HG03354 (cell line): ENCODE measurements around the gene HOTAIR.

Source experiments
- ATAC-seq: cut with Tn5 transposase; IDR thresholded peaks from one replicate; pipeline ENCODE4 v1.9.1; 2021; ENCODE audit warnings: mild to moderate bottlenecking; ENCODE audit not compliant: unreplicated experiment, poor library complexity, severe bottlenecking

HOTAIR gene

DNA sequence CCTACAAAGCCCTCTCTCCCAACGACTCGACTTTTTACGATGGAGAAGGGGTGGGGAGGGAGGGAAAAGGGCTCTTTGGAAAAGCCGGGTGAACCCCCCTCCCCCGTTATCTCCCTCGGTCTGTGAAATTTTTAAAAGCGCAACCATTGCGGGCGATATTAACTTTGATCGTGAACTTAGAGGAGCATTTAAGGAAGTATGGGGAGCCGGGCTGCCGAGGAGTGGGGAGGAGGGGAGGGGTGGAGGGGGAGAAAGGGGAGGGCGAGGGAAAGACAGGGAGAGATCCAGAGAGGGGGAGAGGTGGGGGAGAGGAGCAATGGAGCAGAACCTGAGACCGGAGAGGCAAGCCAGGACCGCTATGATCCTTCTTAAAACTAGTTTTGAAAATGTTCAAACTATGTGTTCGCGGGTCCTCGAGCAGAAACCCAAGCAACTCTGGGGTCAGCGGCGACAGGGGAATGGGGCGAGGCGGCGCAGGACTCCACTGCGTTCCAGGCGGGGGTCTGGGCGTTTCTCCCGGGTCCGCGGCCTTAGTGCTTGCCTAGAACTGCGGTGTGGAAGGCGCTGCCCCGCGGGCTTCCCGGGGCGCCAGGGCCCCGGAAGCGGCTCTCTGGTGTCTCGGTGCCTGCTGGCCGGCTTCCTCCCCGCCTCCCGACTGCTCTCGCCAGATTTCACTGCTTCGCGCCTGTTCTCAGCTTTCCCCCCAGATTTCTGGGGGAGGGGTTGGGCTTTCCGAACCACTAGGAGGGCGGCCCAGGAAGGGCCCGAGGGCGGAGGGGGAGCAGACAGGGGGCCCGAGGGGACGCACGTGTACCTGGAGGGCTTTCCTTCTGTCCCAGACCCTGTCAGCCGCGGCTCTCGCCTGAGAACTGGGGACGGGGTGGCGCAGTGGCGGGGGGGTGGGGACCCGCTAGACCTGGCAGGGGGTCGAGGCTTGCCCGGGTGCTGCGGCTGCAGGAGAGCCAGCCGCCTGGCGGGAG lies at the start of gene HOTAIR:
Gene HOTAIR (minus strand): TSS at position 871 of the 980 bp plus-strand sequence.
- ATAC-seq: no peak

DNA sequence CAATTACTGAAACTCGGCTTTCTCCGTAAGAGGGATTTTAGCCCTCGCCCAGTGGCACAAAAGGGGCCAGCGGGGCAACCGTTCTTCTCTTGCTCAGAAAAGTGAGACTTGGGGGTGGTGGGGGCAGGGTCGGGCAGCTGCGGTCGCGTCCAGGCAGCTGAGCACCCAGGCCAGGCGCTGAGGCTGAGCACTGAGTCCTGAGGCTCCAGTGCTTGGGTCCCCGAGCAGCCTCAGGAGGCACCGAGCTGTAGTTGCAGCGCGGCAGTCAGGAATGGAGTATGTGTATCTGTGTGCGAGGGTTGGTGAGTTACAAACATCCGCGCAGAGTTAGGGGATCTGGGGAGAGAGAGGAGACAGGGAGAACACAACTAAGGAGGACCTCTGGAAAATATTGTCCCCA lies 49.4 kb upstream of the HOTAIR start:
- no peak for ATAC-seq

DNA sequence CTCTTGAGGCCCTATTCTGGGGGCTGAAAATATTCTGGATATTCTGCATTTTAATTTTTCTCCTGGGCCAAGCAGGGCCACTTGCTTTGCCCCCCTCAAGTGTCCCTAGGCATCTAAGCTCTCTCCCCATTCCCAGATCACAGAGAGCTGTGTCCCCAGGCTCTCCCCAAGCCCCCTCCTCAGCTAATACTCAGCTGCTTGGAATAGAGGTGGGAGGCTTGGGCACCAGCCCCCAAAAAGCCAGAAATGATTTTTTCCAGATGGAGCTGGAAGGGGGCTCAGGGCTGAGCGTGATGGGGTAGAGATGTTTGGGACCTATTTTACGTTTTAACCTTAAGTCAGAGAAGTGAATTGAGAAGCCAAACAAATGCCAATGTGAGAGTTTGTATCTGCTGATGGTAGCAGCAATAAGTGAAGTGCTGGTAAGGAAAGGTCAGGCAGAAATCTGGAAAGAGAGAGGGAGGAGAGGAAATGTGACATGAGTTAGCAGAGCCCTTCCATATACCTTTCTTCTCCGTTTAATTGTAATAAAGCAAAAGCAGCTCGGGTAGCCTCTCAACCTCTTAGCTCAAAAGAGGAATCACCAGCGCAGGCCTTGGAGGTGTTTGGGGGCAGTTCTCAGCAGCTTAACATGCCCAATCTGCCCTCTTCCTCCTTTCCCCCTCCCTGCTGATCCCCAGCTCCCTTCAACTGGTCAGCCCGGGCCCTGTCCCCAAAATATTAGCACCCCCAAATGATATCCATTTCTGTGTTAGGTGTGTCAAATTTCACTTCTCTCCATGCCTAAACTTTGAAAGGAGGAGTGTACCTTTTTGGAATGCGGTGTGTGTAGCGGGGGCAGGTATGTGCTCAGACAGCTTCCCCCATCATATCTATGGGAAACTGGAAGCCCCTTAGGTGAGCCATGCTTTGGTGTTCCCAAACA lies 48.5 kb upstream of the HOTAIR start:
- no peak for ATAC-seq

DNA sequence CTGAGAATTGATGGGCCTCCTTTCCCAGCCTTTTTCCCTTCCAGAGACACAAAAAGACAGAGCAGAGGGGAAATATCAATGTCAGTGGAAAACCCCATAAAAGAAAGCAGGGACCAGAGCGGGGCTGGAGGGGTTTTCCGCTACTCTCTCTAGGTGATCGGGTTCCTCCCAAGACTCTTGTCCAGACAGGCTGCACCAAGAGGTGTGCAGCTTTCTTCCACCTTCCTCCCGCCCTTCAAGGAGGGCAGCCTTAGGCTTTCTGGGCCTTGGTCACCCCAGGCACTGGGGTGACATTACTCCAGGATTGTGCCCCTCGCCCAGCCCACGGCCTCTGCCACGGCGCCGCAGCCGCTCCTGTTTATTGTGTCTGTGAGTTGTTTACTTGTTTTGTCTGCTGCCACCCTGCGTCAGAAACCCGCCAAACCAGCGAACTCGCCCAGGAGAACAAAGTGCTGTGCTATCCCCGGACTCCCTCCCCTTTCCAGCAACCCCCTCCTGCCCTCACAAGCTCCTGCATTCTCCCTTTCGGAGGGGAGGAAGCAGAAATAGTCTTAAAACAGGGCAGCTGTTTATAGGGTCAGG lies 46.8 kb upstream of the HOTAIR start:
- ATAC-seq: no peak

DNA sequence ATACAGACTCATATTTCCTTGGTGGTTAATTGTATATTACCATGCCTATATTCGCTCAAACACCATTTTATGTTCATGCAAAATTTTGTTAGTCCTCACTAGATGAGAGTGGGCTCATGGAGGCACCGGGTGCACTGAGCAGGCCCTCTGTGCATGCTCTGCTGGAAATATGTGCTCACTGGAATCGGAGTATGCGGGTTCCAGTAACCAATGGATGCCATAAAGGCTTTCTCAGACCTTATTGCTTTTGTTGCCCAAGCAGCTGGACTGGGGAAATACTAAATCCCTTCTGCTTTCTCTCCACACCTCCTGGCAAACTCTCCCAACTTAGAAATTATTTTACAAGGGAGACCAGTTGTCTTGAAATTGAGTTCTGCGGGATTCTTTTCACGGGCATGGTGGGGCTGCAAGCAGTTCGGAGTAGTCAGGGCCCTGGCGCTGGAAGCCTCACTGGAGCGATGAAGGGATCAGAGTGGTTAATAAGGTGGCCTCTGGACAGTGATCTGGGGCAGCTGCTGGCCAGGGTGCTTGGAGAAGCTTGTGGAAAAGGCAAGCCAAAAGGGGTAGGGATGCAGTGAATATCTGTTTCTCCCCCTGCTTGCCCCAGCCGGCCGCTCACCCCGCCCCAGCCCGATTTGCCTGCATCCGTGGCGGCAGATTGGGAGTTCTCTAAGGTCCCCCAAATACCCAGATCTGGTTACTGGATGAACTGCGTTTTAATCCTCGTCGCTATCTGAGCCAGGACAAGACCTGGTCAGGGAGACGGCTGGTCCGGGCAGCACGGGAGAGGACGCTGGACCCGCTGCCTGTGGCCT lies 46.0 kb upstream of the HOTAIR start:
- no peak for ATAC-seq

DNA sequence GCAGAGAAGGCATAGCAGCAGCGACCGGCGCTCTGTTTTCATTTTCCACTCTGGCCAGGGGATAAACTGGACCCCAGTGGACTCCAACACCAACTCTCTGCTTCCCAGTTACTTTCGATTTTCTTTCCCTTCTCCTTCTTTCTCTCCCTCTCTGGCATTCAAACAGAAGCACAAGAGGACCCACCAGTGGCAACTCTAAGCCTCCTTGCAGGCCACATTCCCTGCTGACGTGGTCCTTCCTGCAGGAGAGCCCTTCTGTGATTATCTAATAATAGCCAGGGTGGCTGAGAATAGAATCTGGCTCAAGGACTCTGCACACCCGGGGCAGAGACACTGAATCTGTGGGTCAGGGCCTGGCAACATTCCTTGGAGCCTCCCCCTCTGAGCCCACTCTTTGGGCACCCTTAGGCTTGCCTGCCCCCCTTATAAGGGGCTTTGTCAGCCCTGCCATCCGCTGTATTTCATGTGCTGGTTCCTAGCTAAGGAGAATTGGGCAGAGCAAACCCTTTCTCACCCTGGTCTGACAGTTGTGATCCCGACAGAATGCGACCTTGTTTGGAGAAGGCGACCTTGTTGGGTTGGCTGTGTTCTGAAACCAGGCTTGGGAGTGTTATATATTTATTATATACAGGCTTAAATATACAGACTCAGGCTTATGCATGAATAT lies 45.3 kb upstream of the HOTAIR start:
- no peak for ATAC-seq

DNA sequence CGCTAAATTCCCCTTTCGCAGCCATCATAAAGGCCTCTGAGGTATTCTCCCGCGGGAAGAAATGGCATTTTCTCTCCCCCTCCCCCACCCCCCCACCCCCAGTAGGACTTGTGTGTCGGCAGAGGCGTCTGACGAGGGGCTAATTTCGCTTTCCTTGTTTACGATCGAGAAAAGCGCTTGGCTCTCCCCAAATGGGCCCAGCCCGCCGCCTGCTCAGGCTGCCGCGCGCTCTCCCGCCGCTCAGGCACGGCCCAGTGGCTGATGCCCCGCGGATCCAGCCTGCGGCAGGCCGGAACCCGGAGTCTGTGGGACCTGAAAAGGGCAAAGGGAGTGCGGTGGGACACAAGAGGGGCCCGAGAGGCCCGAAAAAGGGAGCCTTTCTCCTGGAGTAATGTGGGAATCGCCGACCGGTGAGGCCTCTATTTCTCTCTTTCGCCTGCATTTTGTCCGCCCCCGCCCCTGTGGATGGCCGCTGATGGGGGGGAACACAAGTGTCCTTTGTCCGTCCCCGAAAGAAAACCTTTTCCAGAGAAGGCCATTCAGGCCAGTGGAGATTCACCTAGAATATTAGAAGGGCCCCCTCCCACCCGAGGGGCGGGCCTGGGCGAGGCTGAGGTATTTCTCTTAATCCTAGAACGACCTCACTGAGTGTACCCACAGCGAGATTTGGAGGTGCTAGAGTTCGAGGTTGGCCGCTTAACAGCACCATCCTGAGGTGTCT lies 44.5 kb upstream of the HOTAIR start:
- ATAC-seq: no peak

DNA sequence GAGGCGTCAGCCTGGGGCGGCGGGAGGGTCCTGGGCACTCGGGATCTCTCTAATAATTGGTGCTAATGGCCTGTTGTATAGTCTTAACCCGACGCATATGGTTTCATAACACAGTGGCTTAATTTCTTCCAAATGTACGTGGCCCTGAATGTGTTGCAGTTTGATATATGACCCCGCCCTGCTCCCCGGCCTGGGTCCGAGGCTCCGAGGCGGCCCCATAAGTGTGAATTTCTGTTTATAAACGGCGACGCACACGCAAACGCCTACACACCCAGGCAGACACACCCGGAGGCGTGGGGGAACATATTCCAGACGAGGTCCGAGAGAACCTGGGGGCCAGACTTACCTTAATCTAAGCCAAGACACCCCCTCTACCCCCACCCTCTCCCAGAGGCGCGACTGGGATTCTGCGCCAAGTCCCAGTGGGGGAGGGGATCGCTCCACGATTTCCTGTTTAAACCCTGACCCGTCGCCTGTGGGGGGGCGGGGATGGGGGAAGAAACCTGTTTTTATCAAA lies 43.8 kb upstream of the HOTAIR start:
- ATAC-seq: no peak

DNA sequence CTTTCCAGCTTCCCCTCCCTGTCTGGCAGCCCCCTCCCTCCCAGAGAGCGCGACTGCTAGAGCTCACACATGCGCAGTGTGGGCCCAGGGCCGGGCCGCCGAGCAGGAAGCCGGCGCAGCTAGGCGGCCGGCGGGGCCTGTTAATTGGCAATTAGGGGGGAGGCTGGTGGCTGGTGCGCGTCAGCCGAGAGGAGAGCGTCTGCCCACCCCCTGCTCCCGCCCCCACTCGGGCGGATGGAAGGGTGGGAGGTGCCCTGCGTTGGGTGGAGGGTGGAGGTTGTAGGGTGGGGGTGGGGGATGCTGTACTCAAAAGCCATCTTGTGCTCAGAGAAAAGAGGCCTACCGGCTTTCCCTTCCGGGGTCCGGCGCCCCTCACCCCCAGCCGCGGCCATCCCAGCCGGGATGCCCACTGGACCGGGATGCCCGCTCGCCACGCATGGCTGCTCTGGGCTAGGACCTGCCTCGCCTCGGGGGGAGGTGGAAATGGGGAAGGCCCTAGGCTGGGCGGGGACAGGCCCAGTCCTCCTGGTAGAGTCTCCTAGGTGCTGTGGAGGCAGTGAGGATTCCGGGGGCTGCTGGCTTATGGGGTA lies 43.2 kb upstream of the HOTAIR start:
- ATAC-seq: peak; percentile 82

DNA sequence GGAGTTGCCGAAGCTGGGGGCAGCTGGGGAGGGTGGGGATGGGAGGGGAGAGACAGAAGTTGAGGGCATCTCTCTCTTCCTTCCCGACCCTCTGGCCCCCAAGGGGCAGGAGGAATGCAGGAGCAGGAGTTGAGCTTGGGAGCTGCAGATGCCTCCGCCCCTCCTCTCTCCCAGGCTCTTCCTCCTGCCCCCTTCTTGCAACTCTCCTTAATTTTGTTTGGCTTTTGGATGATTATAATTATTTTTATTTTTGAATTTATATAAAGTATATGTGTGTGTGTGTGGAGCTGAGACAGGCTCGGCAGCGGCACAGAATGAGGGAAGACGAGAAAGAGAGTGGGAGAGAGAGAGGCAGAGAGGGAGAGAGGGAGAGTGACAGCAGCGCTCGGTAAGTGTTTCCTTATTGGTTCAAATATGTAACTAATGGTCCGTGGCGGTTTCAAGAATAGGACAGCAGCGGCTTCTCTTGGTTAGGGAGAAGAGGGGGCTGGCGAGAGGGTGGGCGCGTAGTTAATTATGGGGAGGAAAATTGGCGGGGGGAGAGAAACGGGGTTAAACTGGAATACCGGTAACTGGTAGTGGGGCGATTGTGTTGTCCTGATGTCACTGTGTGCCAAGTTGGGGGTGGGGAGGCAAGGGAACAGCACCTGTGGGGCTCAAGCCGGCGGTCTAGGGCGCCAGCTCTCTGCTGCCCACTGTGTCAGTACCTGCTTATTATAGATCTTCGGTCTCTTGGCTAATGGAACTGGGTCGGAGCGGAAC lies 42.5 kb upstream of the HOTAIR start:
- peak; percentile 27 for ATAC-seq

DNA sequence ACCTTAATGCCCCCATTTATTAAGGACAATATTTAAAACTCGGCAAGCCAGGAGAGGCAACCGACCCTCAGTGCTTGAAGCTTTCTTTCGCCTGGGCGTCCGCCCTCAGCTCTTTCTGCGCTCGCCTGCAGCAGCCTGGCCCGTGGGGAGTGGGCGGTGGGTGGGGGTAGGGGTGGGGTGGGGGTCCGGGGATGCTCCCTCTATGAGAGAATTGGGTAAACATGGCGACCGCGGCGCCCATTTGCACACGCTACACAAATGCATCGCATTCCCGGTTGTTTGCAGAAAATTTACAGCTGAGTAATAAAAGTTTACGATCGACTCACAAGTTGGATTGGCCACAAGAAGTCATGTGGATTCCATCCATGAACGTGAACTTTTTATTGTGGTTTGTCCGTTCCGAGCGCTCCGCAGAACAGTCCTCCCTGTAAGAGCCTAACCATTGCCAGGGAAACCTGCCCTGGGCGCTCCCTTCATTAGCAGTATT lies 41.8 kb upstream of the HOTAIR start:
- no peak for ATAC-seq

DNA sequence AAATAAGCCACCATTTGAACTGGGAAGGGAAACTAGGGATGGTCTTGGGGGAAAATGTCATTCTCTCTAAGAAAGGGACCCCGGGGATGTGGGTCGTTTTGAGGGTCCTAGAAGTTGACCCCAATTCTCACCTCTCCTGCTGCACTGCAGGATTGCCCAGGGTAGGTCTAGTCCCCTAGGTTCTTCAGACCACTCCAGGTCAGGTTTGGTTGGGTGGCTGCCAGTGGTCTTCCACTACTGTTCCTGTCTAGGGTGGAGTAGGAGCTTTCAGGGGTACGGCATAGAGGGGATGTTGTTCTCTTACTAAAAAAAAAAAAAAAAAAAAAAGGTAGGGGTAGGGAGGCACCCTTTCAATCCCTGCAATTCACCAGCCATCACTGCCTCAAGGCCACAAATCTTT lies 41.3 kb upstream of the HOTAIR start:
- no peak for ATAC-seq

DNA sequence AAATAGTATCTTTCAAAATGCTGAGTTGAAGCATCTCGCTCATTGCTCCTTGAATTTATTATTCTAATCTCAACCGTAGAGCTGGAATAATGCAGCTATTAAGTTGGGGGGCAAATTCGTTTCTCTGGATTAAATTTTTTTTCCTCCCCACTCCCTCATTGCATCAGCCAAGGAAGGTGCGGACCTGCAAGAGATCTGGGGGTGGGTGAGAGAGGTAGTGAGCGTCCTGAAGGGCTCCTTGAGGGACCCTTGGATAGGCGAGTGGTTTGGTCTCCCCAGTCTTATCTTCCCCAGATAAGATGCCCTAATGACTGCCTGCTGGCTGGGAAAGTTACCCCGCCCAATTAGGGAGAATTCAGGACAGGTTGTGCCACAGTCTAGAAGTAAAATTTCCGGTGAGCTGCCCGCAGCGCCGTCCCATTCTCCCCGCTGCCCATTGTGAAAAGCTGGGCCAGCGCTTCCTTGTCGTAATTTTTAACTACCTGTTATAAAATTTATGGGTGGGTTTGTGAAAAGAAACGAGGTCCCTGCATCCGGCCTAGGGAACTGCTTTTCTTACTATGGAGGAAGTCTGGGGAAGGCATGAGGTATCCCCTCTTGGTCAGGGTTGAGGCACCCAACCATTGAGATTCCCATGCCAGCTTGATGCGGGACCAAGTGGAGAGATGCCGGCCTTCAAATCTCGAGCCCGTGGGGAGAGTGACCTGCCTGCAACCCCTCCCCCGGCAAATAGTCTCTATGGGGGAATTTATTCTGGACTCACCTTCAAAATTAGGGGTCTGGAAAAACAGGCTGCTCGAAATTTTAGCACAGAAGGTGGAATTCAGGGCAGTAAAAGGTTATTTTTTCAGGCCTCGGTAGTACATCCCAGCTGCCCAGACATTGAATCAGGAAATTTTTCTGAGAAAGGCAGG lies 40.5 kb upstream of the HOTAIR start:
- no peak for ATAC-seq

DNA sequence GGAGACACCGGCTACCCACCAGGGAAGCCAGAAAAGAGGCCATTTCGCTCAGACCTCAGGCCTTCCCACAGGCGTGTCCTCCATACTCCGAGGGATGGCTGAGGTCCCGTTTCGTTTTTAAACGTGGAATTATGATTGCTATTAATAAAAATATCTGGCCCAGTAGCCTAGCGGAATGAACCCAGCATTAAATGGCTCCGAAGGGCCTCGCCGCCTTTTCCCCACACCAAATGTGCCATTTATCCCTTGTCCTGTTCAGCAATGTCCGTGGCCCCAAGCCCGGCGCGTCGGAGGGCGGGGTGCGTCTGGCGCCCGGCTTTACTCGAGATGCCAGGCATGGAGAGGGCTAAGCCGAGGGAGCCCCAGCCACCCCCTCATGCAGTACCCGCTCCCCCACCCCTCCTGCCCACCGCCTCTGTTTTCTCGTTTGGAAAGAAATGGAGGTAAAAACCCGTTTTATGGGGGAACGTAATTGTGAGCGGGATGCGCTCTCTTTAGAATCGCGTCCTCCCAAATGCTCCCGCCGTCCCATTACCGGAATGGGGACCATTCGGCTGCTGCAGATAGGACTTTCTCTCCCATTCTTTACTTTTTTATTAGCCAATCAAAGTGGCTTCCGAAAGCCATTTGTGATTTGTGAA lies 39.7 kb upstream of the HOTAIR start:
- no peak for ATAC-seq

DNA sequence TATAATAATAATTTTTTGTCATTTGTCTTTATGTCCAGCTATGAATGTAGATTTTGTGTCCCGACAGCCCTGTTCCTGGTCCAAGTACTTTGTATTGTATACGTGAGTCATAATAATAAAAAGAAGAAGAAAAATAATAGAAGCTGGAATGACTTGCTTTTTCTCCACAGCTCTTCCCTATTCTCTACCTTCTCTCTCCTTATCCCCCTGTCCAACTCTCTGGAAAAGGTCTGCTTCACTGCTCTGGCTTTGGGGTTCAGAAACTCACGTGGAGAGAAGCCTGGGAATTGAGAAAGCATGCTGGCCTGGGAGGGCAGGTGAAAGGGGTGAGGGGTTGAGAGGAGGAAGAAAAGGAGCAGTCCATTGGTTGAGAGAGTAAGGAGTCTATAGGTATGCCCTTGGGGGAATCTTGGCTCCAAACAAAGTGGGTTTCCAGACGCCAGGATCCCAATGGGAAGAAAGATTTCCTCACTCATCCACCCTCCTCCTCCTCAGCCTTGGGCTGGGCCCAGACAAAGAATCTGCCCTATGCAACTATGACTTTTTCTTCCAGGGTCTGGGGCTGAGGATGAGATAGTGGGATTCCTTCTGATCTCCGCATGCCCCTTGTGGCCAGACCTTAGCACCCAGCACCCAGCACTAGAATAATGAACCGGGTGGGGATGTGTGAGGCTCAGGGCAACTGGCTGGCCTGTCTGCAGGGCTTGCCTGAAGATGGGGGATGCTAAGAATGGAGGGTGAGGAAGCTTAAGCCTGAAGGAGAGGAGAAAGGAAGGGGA lies 38.1 kb upstream of the HOTAIR start:
- no peak for ATAC-seq
